ENCODE results near the gene STMP1. TPM values are rescaled to one million over a fixed set of nuclear protein-coding genes. Genes with fewer than 3 reads are reported as not detected.

Gene STMP1
- total RNA-seq, 1 experiment from 2014 or later, result 38.4 TPM

GRCh38 chr7:135704074-135704473, 41.8 kb downstream of the STMP1 start:
- Mint-ChIP-seq H3K9me3 (no peaks in the 10 kb centered on the region), H3K4me3 (no peak overlapping the region), H3K36me3 (ENCODE audit: insufficient read depth in 1 of 3, low read depth in 3 of 3) (no peaks in the 10 kb centered on the region; a peak in 1 of 7 replicates), H3K4me1 (peaks cover 0 to 12% of the 10 kb centered on the region in 2 experiments; a peak in 3 of 4 replicates), H3K27ac (no peak overlapping the region; a peak in 1 of 7 replicates), H3K27me3 (ENCODE audit: low read depth) (no peaks in the 10 kb centered on the region; the same call in 1 of the 2 replicates)
- Histone ChIP-seq H3K18ac (ENCODE audit: insufficient read length, low read depth, low read length) (no peak overlapping the region), H4K8ac (replicated peaks; ENCODE audit: insufficient read length, low read depth, low read length) (no peak overlapping the region), H3K23ac (ENCODE audit: insufficient read length, low read depth, low read length) (no peak overlapping the region), H2AFZ (ENCODE audit: low read length) (no peak overlapping the region), H4K5ac (ENCODE audit: insufficient read length, low read depth, low read length) (no peak overlapping the region), H3K79me1 (ENCODE audit: insufficient read depth, low read depth, low read length, poor library complexity, severe bottlenecking) (no peaks in the 10 kb centered on the region), H3T11ph (ENCODE audit: low read length) (no peak overlapping the region), H2BK120ac (ENCODE audit: low read depth, low read length, poor library complexity, severe bottlenecking) (no peak overlapping the region), H3K23me2 (ENCODE audit: insufficient read length, low read depth, low read length, poor library complexity, severe bottlenecking) (no peaks in the 10 kb centered on the region), H3K27me3 (ENCODE audit: insufficient read depth, low read length) (no peaks in the 10 kb centered on the region), H3K14ac (ENCODE audit: insufficient read depth, low read length) (no peak overlapping the region), H4K20me1 (ENCODE audit: control insufficient read depth, insufficient read depth, insufficient read length) (no peaks in the 10 kb centered on the region), H3K9ac (ENCODE audit: extremely low read depth, insufficient read length, low read length) (no peak overlapping the region), H3K4ac (ENCODE audit: low read depth, low read length) (no peak overlapping the region), H3K27ac (ENCODE audit: insufficient read length, low read depth, low read length) (no peak overlapping the region), H3K79me2 (ENCODE audit: insufficient read depth, low read length) (no peaks in the 10 kb centered on the region), H2BK15ac (ENCODE audit: low read depth, low read length) (no peak overlapping the region), H2BK12ac (ENCODE audit: insufficient read length, low read depth, low read length) (no peak overlapping the region), H3K9me3 (ENCODE audit: control insufficient read depth, low read depth, low read length) (no peaks in the 10 kb centered on the region), H4K91ac (ENCODE audit: insufficient read length, low read depth, low read length) (no peak overlapping the region), H3K4me2 (ENCODE audit: insufficient read depth, insufficient read length, low read length) (no peak overlapping the region), H2AK5ac (ENCODE audit: insufficient read length, low read length) (no peak overlapping the region), H2BK5ac (ENCODE audit: insufficient read length, low read length) (no peak overlapping the region), H2BK20ac (ENCODE audit: low read depth, low read length, poor library complexity, severe bottlenecking) (no peak overlapping the region), H3K4me1 (ENCODE audit: insufficient read depth, low read length) (no peaks in the 10 kb centered on the region), H3K56ac (ENCODE audit: insufficient read length, low read depth, low read length) (no peak overlapping the region)
- TF ChIP-seq CTCF (conservative IDR thresholded peaks at IDR 0.05), result peak; percentile 85
- WGBS (ENCODE audit: extremely low coverage, insufficient read length, low lambda C conversion rate), result no CpG with 5 or more reads among the region's 2 CpGs
- peak; percentile 80 for DNase-seq

Data from H9 (cell line).